ENCODE measurements around the gene FGFR2.

The FGFR2 gene

DNA sequence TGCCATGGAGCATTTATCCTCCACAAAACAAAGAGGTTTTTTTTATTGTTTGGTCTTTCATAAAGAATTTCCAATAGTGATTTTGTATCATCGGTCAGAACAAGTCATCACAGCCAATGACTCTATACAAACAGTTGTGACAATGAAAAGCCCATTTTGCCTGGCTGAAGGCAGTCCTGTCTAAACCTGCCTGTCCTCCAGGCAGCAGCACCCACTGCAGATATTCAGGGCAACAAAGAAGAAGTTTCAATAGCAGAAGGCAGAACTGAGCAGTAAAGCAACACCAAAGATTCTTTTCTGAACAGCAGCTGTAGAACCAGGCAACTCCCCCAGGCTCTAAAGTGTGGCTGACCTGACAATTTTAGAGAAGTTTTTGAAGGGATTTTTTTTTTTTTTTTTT, 169.4 kb downstream of the FGFR2 start:
- FAIRE-seq (no peak), DNase-seq (ENCODE audit: insufficient read length, low spot score) (no peak)

Measured in HTR-8/SVneo (cell line).